Chondrocyte (in vitro differentiated cells): ENCODE results near the gene VASH2. TPM values are rescaled to one million over a fixed set of nuclear protein-coding genes. Genes with fewer than 3 reads are reported as not detected.

Experiments used
- DNase-seq: peaks from one replicate; pipeline ENCODE4 v3.0.0; 2021; ENCODE audit warnings: mixed read lengths, low spot score
- H3K27ac Mint-ChIP-seq: one replicate; pipeline ENCODE4 v1.8.0; 2021; ENCODE audit warnings: mild to moderate bottlenecking, moderate library complexity, mixed read lengths; ENCODE audit not compliant: unreplicated experiment
- H3K27me3 Mint-ChIP-seq: 2 replicates; pipeline ENCODE4 v1.8.0; 2021; ENCODE audit warnings: low read depth, mixed read lengths
- H3K36me3 Mint-ChIP-seq: 2 replicates; pipeline ENCODE4 v1.8.0; 2021; ENCODE audit warnings: low read depth, mixed read lengths
- H3K4me1 Mint-ChIP-seq: 2 replicates; pipeline ENCODE4 v1.8.0; 2021; ENCODE audit warnings: low read depth, mild to moderate bottlenecking, mixed read lengths
- H3K4me3 Mint-ChIP-seq: one replicate; pipeline ENCODE4 v1.8.0; 2021; ENCODE audit warnings: mild to moderate bottlenecking, moderate library complexity, mixed read lengths; ENCODE audit not compliant: unreplicated experiment
- H3K9me3 Mint-ChIP-seq: 2 replicates; pipeline ENCODE4 v1.8.0; 2021; ENCODE audit warnings: low read depth, mixed read lengths
- total RNA-seq: library from RNA; stranded (reverse); gene quantifications from 3 replicates; pipeline ENCODE4 v1.2.1, GENCODE V29; 2021
- TF ChIP-seq, protein P1 (sequence below): fragments of 200-600 bp; sonication (generic); IDR thresholded peaks from 2 replicates; pipeline ENCODE4 v1.5.0; 2021; ENCODE audit warnings: antibody characterized with exemption, mild to moderate bottlenecking, moderate library complexity

Gene VASH2
- total RNA-seq, 1 donor from 2014 or later, result 2.3 TPM

DNA sequence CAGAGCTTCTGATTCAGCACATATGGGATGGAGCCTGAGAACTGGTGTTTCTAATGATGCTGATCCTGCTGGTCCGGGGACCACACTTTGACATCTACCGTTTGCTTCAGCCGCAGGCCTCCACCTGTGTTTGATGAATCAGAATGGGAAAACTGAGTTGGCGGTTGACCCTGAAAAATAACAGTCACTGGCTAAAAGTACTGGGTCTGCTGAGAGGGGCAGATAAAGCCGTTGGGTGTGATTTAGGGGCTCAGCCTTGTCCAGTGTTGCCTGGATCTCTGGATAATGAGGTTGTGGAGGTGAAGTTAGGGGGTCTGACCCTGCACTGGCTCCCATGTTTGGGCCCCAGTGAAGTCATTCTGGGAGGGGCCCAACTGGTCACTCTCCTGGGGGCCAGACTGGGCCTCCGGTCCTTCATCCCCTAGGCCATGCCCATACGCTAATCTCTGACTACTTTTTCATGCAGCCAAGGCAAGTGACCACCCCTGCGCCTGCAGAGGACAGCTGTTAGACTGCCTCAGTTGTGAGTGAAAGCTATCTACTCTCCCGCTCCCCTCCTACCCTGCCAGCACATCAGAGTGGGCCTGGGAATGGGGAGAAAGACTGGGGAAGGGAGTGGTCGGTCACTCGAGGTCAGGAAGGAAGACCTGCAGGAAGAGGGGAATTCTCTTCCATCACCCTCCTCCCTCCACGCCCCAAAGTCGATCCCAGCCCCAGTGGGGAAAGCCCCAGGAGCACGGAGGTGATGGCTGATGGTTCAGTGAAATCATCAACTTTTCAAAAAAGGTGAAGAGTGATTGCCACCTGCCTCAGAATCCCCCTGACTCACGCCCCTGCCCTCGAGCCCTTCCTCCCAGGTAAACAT is 27.7 kb downstream of the VASH2 start:
- peaks cover 3% of the 10 kb centered on the region for H3K36me3 Mint-ChIP-seq
- no peaks in the 10 kb centered on the region for H3K9me3 Mint-ChIP-seq
- H3K27ac Mint-ChIP-seq, result no peak overlapping the region
- DNase-seq, result no peak
- H3K4me3 Mint-ChIP-seq, result no peak overlapping the region
- H3K27me3 Mint-ChIP-seq, result no peaks in the 10 kb centered on the region
- TF ChIP-seq, protein P1, sequence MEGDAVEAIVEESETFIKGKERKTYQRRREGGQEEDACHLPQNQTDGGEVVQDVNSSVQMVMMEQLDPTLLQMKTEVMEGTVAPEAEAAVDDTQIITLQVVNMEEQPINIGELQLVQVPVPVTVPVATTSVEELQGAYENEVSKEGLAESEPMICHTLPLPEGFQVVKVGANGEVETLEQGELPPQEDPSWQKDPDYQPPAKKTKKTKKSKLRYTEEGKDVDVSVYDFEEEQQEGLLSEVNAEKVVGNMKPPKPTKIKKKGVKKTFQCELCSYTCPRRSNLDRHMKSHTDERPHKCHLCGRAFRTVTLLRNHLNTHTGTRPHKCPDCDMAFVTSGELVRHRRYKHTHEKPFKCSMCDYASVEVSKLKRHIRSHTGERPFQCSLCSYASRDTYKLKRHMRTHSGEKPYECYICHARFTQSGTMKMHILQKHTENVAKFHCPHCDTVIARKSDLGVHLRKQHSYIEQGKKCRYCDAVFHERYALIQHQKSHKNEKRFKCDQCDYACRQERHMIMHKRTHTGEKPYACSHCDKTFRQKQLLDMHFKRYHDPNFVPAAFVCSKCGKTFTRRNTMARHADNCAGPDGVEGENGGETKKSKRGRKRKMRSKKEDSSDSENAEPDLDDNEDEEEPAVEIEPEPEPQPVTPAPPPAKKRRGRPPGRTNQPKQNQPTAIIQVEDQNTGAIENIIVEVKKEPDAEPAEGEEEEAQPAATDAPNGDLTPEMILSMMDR, result no peak
- H3K4me1 Mint-ChIP-seq, result peaks cover 20% of the 10 kb centered on the region

DNA sequence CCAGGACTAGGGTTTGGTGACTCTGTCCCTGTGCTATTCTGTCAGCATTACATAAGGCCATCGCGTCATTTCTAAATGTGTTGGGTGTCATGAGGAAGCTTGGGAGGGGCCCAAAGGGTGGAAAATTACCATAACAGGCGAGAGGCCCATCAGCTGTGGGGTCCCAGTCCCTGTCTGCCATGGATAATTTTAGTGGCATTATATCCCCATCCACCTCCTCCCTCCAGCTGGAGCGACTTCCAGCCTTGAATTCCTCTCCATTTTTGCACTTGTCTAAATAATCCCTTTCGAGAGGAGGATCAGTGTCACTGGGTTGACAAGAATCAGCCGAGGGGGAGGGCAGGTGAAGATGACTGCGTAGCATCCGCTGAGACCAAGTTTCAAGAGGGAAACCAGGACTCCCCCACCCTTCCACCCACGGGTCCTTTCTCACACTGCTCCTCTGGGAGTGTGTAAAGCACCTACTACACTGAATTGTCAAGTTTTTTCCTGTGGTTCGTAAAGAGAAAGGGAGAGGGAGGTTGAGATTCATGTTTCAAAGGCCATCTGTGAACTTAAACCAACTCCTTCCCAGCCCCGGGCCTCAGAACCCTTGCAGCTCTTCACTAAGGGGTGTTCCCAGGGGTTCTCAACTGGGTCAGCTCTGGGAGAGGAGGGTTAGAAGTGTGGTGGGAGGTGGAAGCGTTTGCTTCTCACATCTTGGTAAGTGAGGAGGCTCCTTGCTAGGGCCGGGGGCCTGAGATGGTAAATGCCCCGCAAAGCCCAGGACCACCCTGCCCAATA is 29.2 kb downstream of the VASH2 start:
- Mint-ChIP-seq H3K27ac (no peak overlapping the region), H3K9me3 (no peaks in the 10 kb centered on the region), H3K36me3 (peaks cover 3% of the 10 kb centered on the region), H3K27me3 (no peaks in the 10 kb centered on the region), H3K4me3 (no peak overlapping the region), H3K4me1 (peaks cover 20% of the 10 kb centered on the region)
- no peak for DNase-seq
- TF ChIP-seq, protein P1, result no peak

DNA sequence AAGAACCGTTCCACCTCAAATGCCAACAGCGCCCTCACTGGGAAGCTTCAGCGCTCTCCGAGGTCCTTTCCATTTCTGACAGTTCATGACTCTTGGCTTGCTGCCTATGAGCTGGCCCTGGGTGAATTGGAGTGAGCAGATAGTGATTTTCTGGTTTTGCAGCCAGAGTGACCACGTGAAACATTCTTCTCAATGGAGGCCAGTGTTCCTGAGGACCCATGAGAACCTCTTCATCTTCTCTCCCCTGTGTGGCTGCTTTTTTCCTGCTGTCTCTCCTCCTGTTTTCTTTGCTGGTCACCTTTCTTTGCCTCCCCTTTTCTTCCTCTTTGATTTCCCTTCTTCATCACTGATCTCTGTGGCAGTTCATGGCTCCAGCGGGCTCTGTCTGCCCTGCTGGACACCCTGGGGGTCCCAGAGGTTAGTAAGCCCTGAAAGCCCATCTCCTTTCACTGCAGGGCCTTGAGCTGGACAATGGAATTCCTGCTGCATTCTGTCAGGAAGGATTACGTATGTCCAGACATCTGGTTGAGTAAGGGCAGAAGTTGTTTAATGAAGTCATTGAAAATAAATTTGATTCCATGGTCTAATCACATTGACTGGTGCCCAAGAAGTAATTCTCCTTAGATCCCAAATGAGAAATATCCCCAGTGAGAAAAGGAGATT is 29.9 kb downstream of the VASH2 start:
- H3K4me1 Mint-ChIP-seq, result peaks cover 20% of the 10 kb centered on the region
- H3K36me3 Mint-ChIP-seq, result peaks cover 3% of the 10 kb centered on the region
- H3K27ac Mint-ChIP-seq, result no peak overlapping the region
- H3K9me3 Mint-ChIP-seq, result no peaks in the 10 kb centered on the region
- DNase-seq, result no peak
- no peaks in the 10 kb centered on the region for H3K27me3 Mint-ChIP-seq
- H3K4me3 Mint-ChIP-seq, result no peak overlapping the region
- TF ChIP-seq, protein P1, result peak; percentile 8

DNA sequence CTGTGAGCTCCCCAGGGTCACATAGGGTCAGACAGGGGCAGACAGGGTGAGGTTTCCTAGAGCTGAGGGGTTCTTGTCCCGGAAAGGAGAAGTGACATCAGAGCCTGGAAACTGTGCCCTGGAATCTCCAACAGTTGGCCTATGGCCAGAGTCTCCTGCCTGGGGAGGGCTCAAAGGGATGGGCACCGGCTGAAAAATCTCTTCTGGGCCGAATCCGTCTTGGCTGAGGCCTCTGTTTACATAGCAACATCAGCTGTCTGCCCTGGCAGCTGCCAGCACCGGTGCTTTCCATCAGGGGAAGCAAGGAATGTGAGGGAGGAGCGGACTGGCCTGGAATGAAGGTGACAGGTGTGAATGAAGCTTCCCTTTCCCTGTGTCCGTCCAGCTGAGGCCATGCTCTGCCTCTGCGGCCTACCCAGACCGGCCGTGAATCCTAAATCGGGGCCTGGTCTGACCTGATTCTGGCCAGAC is 30.7 kb downstream of the VASH2 start:
- peaks cover 20% of the 10 kb centered on the region for H3K4me1 Mint-ChIP-seq
- no peak overlapping the region for H3K4me3 Mint-ChIP-seq
- DNase-seq, result no peak
- no peaks in the 10 kb centered on the region for H3K27me3 Mint-ChIP-seq
- no peaks in the 10 kb centered on the region for H3K9me3 Mint-ChIP-seq
- peaks cover under 1% of the 10 kb centered on the region for H3K36me3 Mint-ChIP-seq
- TF ChIP-seq, protein P1, result no peak
- H3K27ac Mint-ChIP-seq, result no peak overlapping the region
